HG03571 (cell line): Measurements from ENCODE around the gene DNAJC4.

Source experiments
- ATAC-seq: cut with Tn5 transposase; IDR thresholded peaks from one replicate; pipeline ENCODE4 v1.9.1; 2021; ENCODE audit not compliant: unreplicated experiment

DNAJC4 gene

GRCh38 chr11:64243236-64243854, 13.0 kb downstream of the DNAJC4 start:
- no peak for ATAC-seq

GRCh38 chr11:64244107-64244506, 13.8 kb downstream of the DNAJC4 start:
- no peak for ATAC-seq

GRCh38 chr11:64244966-64245365, 14.6 kb downstream of the DNAJC4 start:
- ATAC-seq = no peak

- no peak for ATAC-seq
These were observed 15.1 kb downstream of the DNAJC4 start for GRCh38 chr11:64245401-64245796.

- ATAC-seq = no peak
These were observed 15.7 kb downstream of the DNAJC4 start for GRCh38 chr11:64245797-64246620.

GRCh38 chr11:64246621-64246870, 16.2 kb downstream of the DNAJC4 start:
- ATAC-seq = peak; percentile 5

GRCh38 chr11:64246871-64247728, 16.8 kb downstream of the DNAJC4 start, which contains the start of gene PPP1R14B:
Gene PPP1R14B, minus strand, starts transcription at chr11:64246943. Its CDS starts 270 bp downstream, at chr11:64246673.
- ATAC-seq = peak; percentile 34

- no peak for ATAC-seq
These were observed 17.6 kb downstream of the DNAJC4 start for GRCh38 chr11:64247729-64248531.

GRCh38 chr11:64248578-64248977, 18.2 kb downstream of the DNAJC4 start:
- no peak for ATAC-seq

- ATAC-seq = no peak
These were observed 18.7 kb downstream of the DNAJC4 start for GRCh38 chr11:64249038-64249437.

GRCh38 chr11:64249563-64250414, 19.4 kb downstream of the DNAJC4 start:
- no peak for ATAC-seq

- no peak for ATAC-seq
These were observed 20.2 kb downstream of the DNAJC4 start for GRCh38 chr11:64250415-64251015.

- ATAC-seq = no peak
These were observed 20.8 kb downstream of the DNAJC4 start, which contains the start of gene PLCB3 for GRCh38 chr11:64251016-64251752. Gene PLCB3, plus strand, starts transcription at chr11:64251530. Its CDS starts 120 bp downstream, at chr11:64251650.

GRCh38 chr11:64251753-64252002, 21.3 kb downstream of the DNAJC4 start:
- no peak for ATAC-seq

- no peak for ATAC-seq
These were observed 21.9 kb downstream of the DNAJC4 start for GRCh38 chr11:64252003-64252872.

GRCh38 chr11:64253043-64253442, 22.7 kb downstream of the DNAJC4 start:
- no peak for ATAC-seq

- no peak for ATAC-seq
These were observed 23.1 kb downstream of the DNAJC4 start for GRCh38 chr11:64253481-64253880.

GRCh38 chr11:64254326-64254725, 24.0 kb downstream of the DNAJC4 start:
- no peak for ATAC-seq
